ENCODE data around the gene SIDT2.
A peak's percentile ranks its signal among the peaks of the same experiment; 100 is the strongest.

The SIDT2 gene

GRCh38 chr11:117171404-117172061, 7.0 kb upstream of the SIDT2 start:
- no peaks in the 10 kb centered on the region for H3K27me3 ChIP-seq (ENCODE audit: control insufficient read depth in 2 of 2, insufficient read depth in 2 of 2, low read length in 2 of 2)
- no peak overlapping the region for H3K27ac ChIP-seq (ENCODE audit: low read depth in 2 of 2, low read length in 2 of 2)
- no peaks in the 10 kb centered on the region for H3K9me3 ChIP-seq (ENCODE audit: control insufficient read depth in 2 of 2, low read length in 2 of 2)
- H3K4me3 ChIP-seq (ENCODE audit: low read length in 2 of 2) = no peak overlapping the region
- H3K36me3 ChIP-seq (ENCODE audit: control insufficient read depth in 2 of 2, insufficient read depth in 2 of 2, low read length in 2 of 2) = peaks cover 23 to 24% of the 10 kb centered on the region in 2 donors
- no peak overlapping the region for H3K9ac ChIP-seq (ENCODE audit: low read depth in 1 of 2, low read length in 2 of 2)
- H3K4me1 ChIP-seq (ENCODE audit: control insufficient read depth in 2 of 2, insufficient read depth in 2 of 2, low read length in 2 of 2) = no peaks in the 10 kb centered on the region

GRCh38 chr11:117172724-117173421, 5.7 kb upstream of the SIDT2 start:
- Histone ChIP-seq H3K4me3 (ENCODE audit: low read length in 2 of 2) (no peak overlapping the region), H3K27ac (ENCODE audit: low read depth in 2 of 2, low read length in 2 of 2) (no peak overlapping the region), H3K9ac (ENCODE audit: low read depth in 1 of 2, low read length in 2 of 2) (no peak overlapping the region), H3K4me1 (ENCODE audit: control insufficient read depth in 2 of 2, insufficient read depth in 2 of 2, low read length in 2 of 2) (peaks cover 0 to 4% of the 10 kb centered on the region in 2 donors), H3K9me3 (ENCODE audit: control insufficient read depth in 2 of 2, low read length in 2 of 2) (no peaks in the 10 kb centered on the region), H3K36me3 (ENCODE audit: control insufficient read depth in 2 of 2, insufficient read depth in 2 of 2, low read length in 2 of 2) (peaks cover 12 to 16% of the 10 kb centered on the region in 2 donors), H3K27me3 (ENCODE audit: control insufficient read depth in 2 of 2, insufficient read depth in 2 of 2, low read length in 2 of 2) (no peaks in the 10 kb centered on the region)

GRCh38 chr11:117175104-117175503, 3.4 kb upstream of the SIDT2 start:
- H3K27ac ChIP-seq (ENCODE audit: low read depth in 2 of 2, low read length in 2 of 2) = no peak overlapping the region
- no peaks in the 10 kb centered on the region for H3K9me3 ChIP-seq (ENCODE audit: control insufficient read depth in 2 of 2, low read length in 2 of 2)
- H3K27me3 ChIP-seq (ENCODE audit: control insufficient read depth in 2 of 2, insufficient read depth in 2 of 2, low read length in 2 of 2) = no peaks in the 10 kb centered on the region
- H3K36me3 ChIP-seq (ENCODE audit: control insufficient read depth in 2 of 2, insufficient read depth in 2 of 2, low read length in 2 of 2) = peaks cover 8 to 9% of the 10 kb centered on the region in 2 donors
- no peak overlapping the region for H3K4me3 ChIP-seq (ENCODE audit: low read length in 2 of 2)
- peaks cover 12 to 21% of the 10 kb centered on the region in 2 donors for H3K4me1 ChIP-seq (ENCODE audit: control insufficient read depth in 2 of 2, insufficient read depth in 2 of 2, low read length in 2 of 2)
- H3K9ac ChIP-seq (ENCODE audit: low read depth in 1 of 2, low read length in 2 of 2) = no peak overlapping the region

- H3K27me3 ChIP-seq (ENCODE audit: control insufficient read depth in 2 of 2, insufficient read depth in 2 of 2, low read length in 2 of 2) = no peaks in the 10 kb centered on the region
- H3K4me1 ChIP-seq (ENCODE audit: control insufficient read depth in 2 of 2, insufficient read depth in 2 of 2, low read length in 2 of 2) = peaks cover 15 to 26% of the 10 kb centered on the region in 2 donors
- no peak overlapping the region for H3K9ac ChIP-seq (ENCODE audit: low read depth in 1 of 2, low read length in 2 of 2)
- H3K36me3 ChIP-seq (ENCODE audit: control insufficient read depth in 2 of 2, insufficient read depth in 2 of 2, low read length in 2 of 2) = peaks cover 8 to 9% of the 10 kb centered on the region in 2 donors
- H3K9me3 ChIP-seq (ENCODE audit: control insufficient read depth in 2 of 2, low read length in 2 of 2) = no peaks in the 10 kb centered on the region
- H3K4me3 ChIP-seq (ENCODE audit: low read length in 2 of 2) = no peak overlapping the region
- no peak overlapping the region for H3K27ac ChIP-seq (ENCODE audit: low read depth in 2 of 2, low read length in 2 of 2)
Measured at GRCh38 chr11:117175781-117176180, 2.8 kb upstream of the SIDT2 start.

GRCh38 chr11:117176186-117176585, 2.4 kb upstream of the SIDT2 start:
- no peak overlapping the region for H3K4me3 ChIP-seq (ENCODE audit: low read length in 2 of 2)
- no peak overlapping the region for H3K27ac ChIP-seq (ENCODE audit: low read depth in 2 of 2, low read length in 2 of 2)
- no peak overlapping the region for H3K9ac ChIP-seq (ENCODE audit: low read depth in 1 of 2, low read length in 2 of 2)
- H3K27me3 ChIP-seq (ENCODE audit: control insufficient read depth in 2 of 2, insufficient read depth in 2 of 2, low read length in 2 of 2) = no peaks in the 10 kb centered on the region
- peaks cover 18 to 30% of the 10 kb centered on the region in 2 donors for H3K4me1 ChIP-seq (ENCODE audit: control insufficient read depth in 2 of 2, insufficient read depth in 2 of 2, low read length in 2 of 2)
- peaks cover 4 to 7% of the 10 kb centered on the region in 2 donors for H3K36me3 ChIP-seq (ENCODE audit: control insufficient read depth in 2 of 2, insufficient read depth in 2 of 2, low read length in 2 of 2)
- H3K9me3 ChIP-seq (ENCODE audit: control insufficient read depth in 2 of 2, low read length in 2 of 2) = no peaks in the 10 kb centered on the region

- H3K4me1 ChIP-seq (ENCODE audit: control insufficient read depth in 2 of 2, insufficient read depth in 2 of 2, low read length in 2 of 2) = peaks cover 18 to 35% of the 10 kb centered on the region in 2 donors
- H3K36me3 ChIP-seq (ENCODE audit: control insufficient read depth in 2 of 2, insufficient read depth in 2 of 2, low read length in 2 of 2) = peaks cover 7% of the 10 kb centered on the region in 2 donors
- H3K9me3 ChIP-seq (ENCODE audit: control insufficient read depth in 2 of 2, low read length in 2 of 2) = no peaks in the 10 kb centered on the region
- H3K27me3 ChIP-seq (ENCODE audit: control insufficient read depth in 2 of 2, insufficient read depth in 2 of 2, low read length in 2 of 2) = no peaks in the 10 kb centered on the region
- peak overlapping the region; percentile 76 to 96 for H3K4me3 ChIP-seq (ENCODE audit: low read length in 2 of 2)
- peak overlapping the region; percentile 88 to 90 for H3K27ac ChIP-seq (ENCODE audit: low read depth in 2 of 2, low read length in 2 of 2)
- peak overlapping the region; percentile 86 to 99 for H3K9ac ChIP-seq (ENCODE audit: low read depth in 1 of 2, low read length in 2 of 2)
Measured at GRCh38 chr11:117177534-117178209, 871 bp upstream of the SIDT2 start.

- peak overlapping the region; percentile 88 to 90 for H3K27ac ChIP-seq (ENCODE audit: low read depth in 2 of 2, low read length in 2 of 2)
- peaks cover 10 to 18% of the 10 kb centered on the region in 2 donors for H3K36me3 ChIP-seq (ENCODE audit: control insufficient read depth in 2 of 2, insufficient read depth in 2 of 2, low read length in 2 of 2)
- no peaks in the 10 kb centered on the region for H3K27me3 ChIP-seq (ENCODE audit: control insufficient read depth in 2 of 2, insufficient read depth in 2 of 2, low read length in 2 of 2)
- H3K4me1 ChIP-seq (ENCODE audit: control insufficient read depth in 2 of 2, insufficient read depth in 2 of 2, low read length in 2 of 2) = peaks cover 22 to 35% of the 10 kb centered on the region in 2 donors
- H3K9ac ChIP-seq (ENCODE audit: low read depth in 1 of 2, low read length in 2 of 2) = peak overlapping the region; percentile 84 to 99
- peak overlapping the region; percentile 76 to 96 for H3K4me3 ChIP-seq (ENCODE audit: low read length in 2 of 2)
- no peaks in the 10 kb centered on the region for H3K9me3 ChIP-seq (ENCODE audit: control insufficient read depth in 2 of 2, low read length in 2 of 2)
Measured at GRCh38 chr11:117179048-117179999, 781 bp downstream of the SIDT2 start.

- Histone ChIP-seq H3K9ac (ENCODE audit: low read depth in 1 of 2, low read length in 2 of 2) (peak overlapping the region; percentile 84 to 99), H3K4me3 (ENCODE audit: low read length in 2 of 2) (peak overlapping the region; percentile 76 to 96), H3K27ac (ENCODE audit: low read depth in 2 of 2, low read length in 2 of 2) (peak overlapping the region; percentile 88 to 90), H3K9me3 (ENCODE audit: control insufficient read depth in 2 of 2, low read length in 2 of 2) (no peaks in the 10 kb centered on the region), H3K4me1 (ENCODE audit: control insufficient read depth in 2 of 2, insufficient read depth in 2 of 2, low read length in 2 of 2) (peaks cover 22 to 35% of the 10 kb centered on the region in 2 donors), H3K27me3 (ENCODE audit: control insufficient read depth in 2 of 2, insufficient read depth in 2 of 2, low read length in 2 of 2) (no peaks in the 10 kb centered on the region), H3K36me3 (ENCODE audit: control insufficient read depth in 2 of 2, insufficient read depth in 2 of 2, low read length in 2 of 2) (peaks cover 10 to 18% of the 10 kb centered on the region in 2 donors)
Measured at GRCh38 chr11:117180020-117180419, 1.5 kb downstream of the SIDT2 start.

GRCh38 chr11:117180661-117181585, 2.4 kb downstream of the SIDT2 start:
- Histone ChIP-seq H3K27ac (ENCODE audit: low read depth in 2 of 2, low read length in 2 of 2) (peak overlapping the region in 1 of 2 donors; percentile 26), H3K4me3 (ENCODE audit: low read length in 2 of 2) (peak overlapping the region; percentile 4 to 50), H3K9ac (ENCODE audit: low read depth in 1 of 2, low read length in 2 of 2) (peak overlapping the region in 1 of 2 donors; percentile 5)

More at GRCh38 chr11:117180661-117181585, 2.4 kb downstream of the SIDT2 start:
- Histone ChIP-seq H3K9me3 (ENCODE audit: control insufficient read depth in 2 of 2, low read length in 2 of 2) (no peaks in the 10 kb centered on the region), H3K27me3 (ENCODE audit: control insufficient read depth in 2 of 2, insufficient read depth in 2 of 2, low read length in 2 of 2) (no peaks in the 10 kb centered on the region), H3K36me3 (ENCODE audit: control insufficient read depth in 2 of 2, insufficient read depth in 2 of 2, low read length in 2 of 2) (peaks cover 10 to 18% of the 10 kb centered on the region in 2 donors), H3K4me1 (ENCODE audit: control insufficient read depth in 2 of 2, insufficient read depth in 2 of 2, low read length in 2 of 2) (peaks cover 29 to 42% of the 10 kb centered on the region in 2 donors)
